Immature natural killer cell (primary cell): ENCODE results near the gene POLD1. TPM values are rescaled to one million over a fixed set of nuclear protein-coding genes. Genes with fewer than 3 reads are reported as not detected.
A peak's percentile ranks its signal among the peaks of the same experiment; 100 is the strongest.

Source experiments
- DNase-seq, 3 donors: peaks; one replicate each; pipeline ENCODE4 v3.0.0; 2022; ENCODE audit warnings: mixed read lengths in 1 of 3
- H3K27ac Mint-ChIP-seq, 6 donors: one replicate each; pipeline ENCODE4 v1.8.0; 2020; ENCODE audit warnings: mixed read lengths in 6 of 6, mild to moderate bottlenecking in 5 of 6, inconsistent platforms in 4 of 6, moderate library complexity in 3 of 6
- H3K27me3 Mint-ChIP-seq, 3 donors: one replicate each; pipeline ENCODE4 v1.8.0; 2020 to 2021; ENCODE audit warnings: low read depth in 3 of 3, mild to moderate bottlenecking in 3 of 3, mixed read lengths in 3 of 3, moderate library complexity in 3 of 3, inconsistent platforms in 1 of 3
- H3K36me3 Mint-ChIP-seq, 3 donors: one replicate each; pipeline ENCODE4 v1.8.0; 2020; ENCODE audit warnings: mixed read lengths in 3 of 3, inconsistent platforms in 2 of 3, mild to moderate bottlenecking in 2 of 3
- H3K4me1 Mint-ChIP-seq, 2 donors: one replicate each; pipeline ENCODE4 v1.8.0; 2020; ENCODE audit warnings: inconsistent platforms in 2 of 2, mild to moderate bottlenecking in 2 of 2, mixed read lengths in 2 of 2, moderate library complexity in 1 of 2
- H3K4me3 Mint-ChIP-seq, 5 donors: one replicate each; pipeline ENCODE4 v1.8.0; 2020; ENCODE audit warnings: mild to moderate bottlenecking in 5 of 5, mixed read lengths in 5 of 5, inconsistent platforms in 3 of 5, moderate library complexity in 3 of 5
- H3K9me3 Mint-ChIP-seq, 6 donors: one replicate each; pipeline ENCODE4 v1.8.0; 2020; ENCODE audit warnings: mild to moderate bottlenecking in 6 of 6, mixed read lengths in 6 of 6, inconsistent platforms in 4 of 6, moderate library complexity in 3 of 6
- polyA plus RNA-seq, 3 donors: library from polyadenylated mRNA; unstranded; fragments of 300-500 nt; fragmentation: Illumina TruSeq; gene quantifications; one replicate each; pipeline ENCODE4 v1.2.3, GENCODE V29; 2021

The POLD1 gene
- polyA plus RNA-seq, 3 donors from 2014 or later = 14.5 to 24.8 (median 22.8) TPM

GRCh38 chr19:50413096-50413495 is 28.9 kb downstream of the POLD1 start:
- Mint-ChIP-seq H3K4me1 (peaks cover 0 to 2% of the 10 kb centered on the region in 2 donors), H3K36me3 (no peaks in the 10 kb centered on the region), H3K27me3 (peaks cover 0 to 2% (median 0%) of the 10 kb centered on the region in 3 donors), H3K27ac (no peak overlapping the region), H3K9me3 (no peaks in the 10 kb centered on the region), H3K4me3 (no peak overlapping the region)
- no peak for DNase-seq

DNA sequence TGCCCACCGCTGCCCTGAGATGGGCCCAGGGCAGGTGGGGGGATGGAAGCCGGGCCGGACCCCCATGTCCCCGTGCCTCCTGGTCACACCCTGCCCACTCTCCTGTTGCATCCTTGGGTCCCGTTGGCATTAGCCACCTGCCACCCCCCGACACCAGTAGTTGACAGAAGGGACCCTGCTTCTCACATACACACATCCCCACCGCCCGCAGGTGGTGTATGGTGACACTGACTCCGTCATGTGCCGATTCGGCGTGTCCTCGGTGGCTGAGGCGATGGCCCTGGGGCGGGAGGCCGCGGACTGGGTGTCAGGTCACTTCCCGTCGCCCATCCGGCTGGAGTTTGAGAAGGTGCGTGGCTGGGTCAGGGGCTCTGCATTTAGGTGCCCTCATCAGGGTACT is 29.4 kb downstream of the POLD1 start:
- no peaks in the 10 kb centered on the region for H3K36me3 Mint-ChIP-seq
- no peak overlapping the region for H3K27ac Mint-ChIP-seq
- peaks cover 0 to 2% (median 0%) of the 10 kb centered on the region in 3 donors for H3K27me3 Mint-ChIP-seq
- no peak for DNase-seq
- H3K9me3 Mint-ChIP-seq = no peaks in the 10 kb centered on the region
- H3K4me1 Mint-ChIP-seq = peaks cover 0 to 2% of the 10 kb centered on the region in 2 donors
- H3K4me3 Mint-ChIP-seq = no peak overlapping the region

DNA sequence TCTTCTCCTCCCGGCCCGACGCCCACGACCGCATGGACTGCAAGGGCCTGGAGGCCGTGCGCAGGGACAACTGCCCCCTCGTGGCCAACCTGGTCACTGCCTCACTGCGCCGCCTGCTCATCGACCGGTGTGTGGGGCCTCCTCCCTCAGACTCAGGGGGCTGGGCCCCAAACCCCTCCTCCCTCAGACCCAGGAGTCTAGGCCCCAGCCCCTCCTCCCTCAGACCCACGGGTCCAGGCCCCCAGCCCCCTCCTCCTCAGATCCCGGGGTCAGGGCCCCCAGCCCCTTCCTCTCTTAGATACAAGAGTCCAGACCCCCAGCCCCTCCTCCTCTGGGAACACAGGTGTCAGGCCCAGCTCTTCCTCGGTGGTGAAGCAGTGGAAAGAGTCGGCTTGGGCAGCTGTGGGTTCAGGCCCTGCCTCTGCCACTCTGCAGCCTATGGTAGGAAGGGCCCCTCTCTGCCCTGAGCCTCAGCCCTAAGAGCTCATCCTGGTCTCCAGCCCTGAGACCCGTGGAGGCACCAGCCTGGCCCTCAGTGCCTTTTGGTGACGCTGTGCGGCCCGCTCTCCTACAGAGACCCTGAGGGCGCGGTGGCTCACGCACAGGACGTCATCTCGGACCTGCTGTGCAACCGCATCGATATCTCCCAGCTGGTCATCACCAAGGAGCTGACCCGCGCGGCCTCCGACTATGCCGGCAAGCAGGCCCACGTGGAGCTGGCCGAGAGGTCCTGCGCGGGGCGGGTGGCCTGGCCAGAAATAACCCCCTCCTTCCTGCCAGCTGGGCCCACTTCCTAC is 30.9 kb downstream of the POLD1 start:
- peak overlapping the region in 1 of 6 donors; percentile 28 for H3K27ac Mint-ChIP-seq
- peak; percentile 58 to 64 (median 62) for DNase-seq
- no peak overlapping the region for H3K4me3 Mint-ChIP-seq
- peaks cover 0 to under 1% (median 0%) of the 10 kb centered on the region in 6 donors for H3K9me3 Mint-ChIP-seq
- H3K4me1 Mint-ChIP-seq = peaks cover 8 to 11% of the 10 kb centered on the region in 2 donors
- H3K36me3 Mint-ChIP-seq = no peaks in the 10 kb centered on the region
- peaks cover 0 to 7% (median 7%) of the 10 kb centered on the region in 3 donors for H3K27me3 Mint-ChIP-seq

- Mint-ChIP-seq H3K4me1 (peaks cover 9 to 14% of the 10 kb centered on the region in 2 donors), H3K36me3 (no peaks in the 10 kb centered on the region), H3K27ac (no peak overlapping the region), H3K9me3 (peaks cover 0 to 1% (median 0%) of the 10 kb centered on the region in 6 donors), H3K4me3 (no peak overlapping the region), H3K27me3 (peaks cover 0 to 12% (median 10%) of the 10 kb centered on the region in 3 donors)
- DNase-seq = no peak
Observed at GRCh38 chr19:50415661-50416033, 31.5 kb downstream of the POLD1 start.

DNA sequence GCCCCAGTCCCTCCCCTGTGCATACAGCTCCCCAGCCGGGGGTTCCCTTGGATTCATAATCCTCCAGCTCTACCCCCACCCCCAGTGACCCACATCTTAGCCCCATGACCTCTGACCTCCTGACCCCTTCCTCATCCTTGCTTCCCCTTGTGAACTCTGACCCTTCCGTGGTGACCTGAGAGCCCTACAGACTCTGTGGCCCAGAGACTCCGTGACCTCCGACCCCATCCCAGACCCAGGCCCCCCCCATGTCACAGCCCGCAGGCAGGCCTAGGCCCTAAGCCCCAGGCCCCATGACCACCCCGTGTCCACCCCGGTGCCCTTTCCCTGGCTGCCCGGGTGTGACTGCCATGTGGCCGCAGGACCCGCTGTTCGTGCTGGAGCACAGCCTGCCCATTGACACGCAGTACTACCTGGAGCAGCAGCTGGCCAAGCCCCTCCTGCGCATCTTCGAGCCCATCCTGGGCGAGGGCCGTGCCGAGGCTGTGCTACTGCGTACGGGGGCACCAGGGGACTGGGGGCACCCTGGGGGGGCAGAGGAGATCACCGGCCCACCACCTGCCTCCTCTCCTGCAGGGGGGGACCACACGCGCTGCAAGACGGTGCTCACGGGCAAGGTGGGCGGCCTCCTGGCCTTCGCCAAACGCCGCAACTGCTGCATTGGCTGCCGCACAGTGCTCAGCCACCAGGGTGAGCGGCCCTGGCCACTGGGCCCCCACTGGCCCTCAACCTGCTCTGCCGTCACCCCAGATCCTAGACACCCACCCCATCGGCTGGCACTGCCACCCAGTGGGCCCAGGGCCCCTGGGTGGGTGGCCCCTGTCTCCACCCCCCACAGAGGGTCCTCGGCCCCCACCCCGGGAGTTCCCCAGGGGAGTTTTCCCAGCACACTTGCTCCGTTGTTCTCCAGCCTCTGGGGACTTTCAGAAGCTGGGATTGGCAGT is 32.2 kb downstream of the POLD1 start:
- Mint-ChIP-seq H3K27ac (no peak overlapping the region), H3K4me1 (peaks cover 9 to 14% of the 10 kb centered on the region in 2 donors), H3K27me3 (peaks cover 0 to 17% (median 11%) of the 10 kb centered on the region in 3 donors), H3K4me3 (no peak overlapping the region), H3K36me3 (no peaks in the 10 kb centered on the region), H3K9me3 (peaks cover 0 to 1% (median 0%) of the 10 kb centered on the region in 6 donors)
- DNase-seq = no peak

DNA sequence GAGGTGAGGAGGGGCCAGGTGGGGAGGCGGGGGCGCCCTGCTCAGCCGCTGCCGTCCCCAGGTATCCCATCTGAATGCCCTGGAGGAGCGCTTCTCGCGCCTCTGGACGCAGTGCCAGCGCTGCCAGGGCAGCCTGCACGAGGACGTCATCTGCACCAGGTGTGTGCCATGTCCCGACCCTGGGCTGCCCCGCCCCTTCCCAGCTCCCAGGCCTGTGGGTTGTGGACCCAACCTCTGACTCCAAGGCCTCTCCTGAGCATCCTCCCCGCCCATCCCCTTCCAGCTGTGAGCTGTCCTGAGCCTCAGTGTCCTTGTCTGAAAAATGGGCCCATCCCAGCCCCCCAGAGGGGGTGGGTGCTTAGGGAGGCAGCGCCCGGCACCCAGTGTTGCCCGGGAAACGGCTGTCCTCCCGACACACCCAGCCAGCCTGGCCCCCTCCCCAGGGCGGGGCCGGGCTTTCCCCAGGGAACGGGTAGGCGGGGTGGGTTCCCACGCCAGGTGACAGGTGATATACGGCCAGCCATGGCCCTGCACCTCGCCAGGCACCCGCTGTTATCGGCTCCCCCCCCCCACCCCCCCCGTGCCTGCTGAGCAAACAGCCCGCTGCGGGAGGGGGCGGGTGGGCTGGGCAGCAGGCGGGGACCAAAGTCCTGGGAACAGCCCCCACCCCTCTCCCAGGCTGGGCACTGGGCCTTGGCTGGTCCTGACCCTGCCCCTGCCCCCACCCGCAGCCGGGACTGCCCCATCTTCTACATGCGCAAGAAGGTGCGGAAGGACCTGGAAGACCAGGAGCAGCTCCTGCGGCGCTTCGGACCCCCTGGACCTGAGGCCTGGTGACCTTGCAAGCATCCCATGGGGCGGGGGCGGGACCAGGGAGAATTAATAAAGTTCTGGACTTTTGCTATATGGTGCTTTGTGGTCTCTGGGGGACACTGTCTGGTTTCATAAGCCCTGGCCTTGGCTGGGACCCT is 33.2 kb downstream of the POLD1 start:
- Mint-ChIP-seq H3K27ac (no peak overlapping the region), H3K4me1 (peaks cover 9 to 14% of the 10 kb centered on the region in 2 donors), H3K36me3 (no peaks in the 10 kb centered on the region), H3K27me3 (peaks cover 0 to 17% (median 11%) of the 10 kb centered on the region in 3 donors), H3K9me3 (peaks cover 0 to 1% (median 0%) of the 10 kb centered on the region in 6 donors), H3K4me3 (no peak overlapping the region)
- DNase-seq = no peak

GRCh38 chr19:50418176-50419021 is 34.3 kb downstream of the POLD1 start, which contains the start of gene SPIB:
Gene SPIB, plus strand, starts transcription at chr19:50418938. Its CDS starts 25 bp downstream, at chr19:50418963.
- DNase-seq = no peak
- Mint-ChIP-seq H3K9me3 (peaks cover 0 to 1% (median 0%) of the 10 kb centered on the region in 6 donors), H3K27me3 (peaks cover 0 to 17% (median 10%) of the 10 kb centered on the region in 3 donors), H3K4me3 (peak within 1 kb of the TSS in 2 of 5 donors; percentile 3 to 9), H3K36me3 (no peaks in the 10 kb centered on the region), H3K4me1 (peaks cover 9 to 14% of the 10 kb centered on the region in 2 donors), H3K27ac (peak within 1 kb of the TSS in 1 of 6 donors; percentile 78)

DNA sequence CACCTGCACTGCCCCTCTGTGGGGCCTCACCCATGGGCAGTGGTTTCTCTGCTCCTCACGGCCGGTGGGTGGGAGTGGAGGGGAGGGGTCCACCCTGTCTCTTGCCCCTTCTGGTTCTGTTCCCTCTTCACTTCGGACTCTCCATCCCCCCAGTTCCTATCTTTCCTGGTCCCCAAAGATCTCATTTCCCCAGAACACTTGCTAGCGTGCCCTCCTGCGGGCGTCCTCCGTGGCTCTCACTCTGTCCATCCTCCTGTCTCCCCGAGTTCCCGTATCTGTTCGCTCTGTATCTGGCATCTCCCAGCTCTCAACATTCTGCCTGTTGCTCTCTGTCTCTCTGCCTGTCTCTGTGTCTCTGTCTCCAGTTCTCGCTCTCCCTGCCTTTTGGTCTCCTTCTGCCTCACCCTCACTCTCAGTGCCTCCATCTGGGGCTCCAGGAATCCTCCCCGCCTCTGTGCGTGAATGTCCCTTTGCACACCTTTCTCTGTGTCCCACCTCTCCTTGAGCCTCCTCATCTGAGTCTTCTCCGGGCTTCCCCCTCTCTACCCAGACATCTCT is 35.0 kb downstream of the POLD1 start:
- Mint-ChIP-seq H3K9me3 (peaks cover 0 to 1% (median 0%) of the 10 kb centered on the region in 6 donors), H3K27me3 (peaks cover 1 to 17% (median 10%) of the 10 kb centered on the region in 3 donors), H3K4me1 (peaks cover 9 to 14% of the 10 kb centered on the region in 2 donors), H3K27ac (peak overlapping the region in 1 of 6 donors; percentile 78), H3K36me3 (no peaks in the 10 kb centered on the region), H3K4me3 (peak overlapping the region in 2 of 5 donors; percentile 3 to 9)
- no peak for DNase-seq

- peaks cover 1 to 17% (median 10%) of the 10 kb centered on the region in 3 donors for H3K27me3 Mint-ChIP-seq
- H3K4me1 Mint-ChIP-seq = peaks cover 9 to 14% of the 10 kb centered on the region in 2 donors
- H3K4me3 Mint-ChIP-seq = peak overlapping the region in 1 of 5 donors; percentile 3
- peaks cover 0 to 1% (median 0%) of the 10 kb centered on the region in 6 donors for H3K9me3 Mint-ChIP-seq
- no peak overlapping the region for H3K27ac Mint-ChIP-seq
- no peaks in the 10 kb centered on the region for H3K36me3 Mint-ChIP-seq
- no peak for DNase-seq
Observed at GRCh38 chr19:50419580-50420035, 35.5 kb downstream of the POLD1 start.

DNA sequence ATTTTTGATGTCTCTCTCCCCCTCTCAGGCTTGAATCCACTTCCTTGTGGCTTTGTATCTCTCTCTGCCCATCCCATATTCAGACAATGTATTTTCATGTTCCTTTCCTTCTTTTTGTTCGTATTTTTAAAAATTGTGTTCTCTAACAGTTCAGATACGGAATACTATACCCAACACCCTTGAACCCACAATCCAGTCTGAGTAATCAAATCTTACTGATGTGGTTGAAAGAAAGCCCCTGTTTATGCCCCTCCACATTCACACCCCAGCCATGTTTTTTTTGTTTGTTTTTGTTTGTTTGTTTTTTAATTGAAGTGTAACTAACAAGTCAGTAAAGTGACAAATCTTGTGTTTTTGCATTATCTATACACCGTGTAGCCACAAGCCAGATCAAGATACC is 36.0 kb downstream of the POLD1 start:
- no peak for DNase-seq
- H3K4me1 Mint-ChIP-seq = peaks cover 7 to 14% of the 10 kb centered on the region in 2 donors

GRCh38 chr19:50420808-50421207 is 36.7 kb downstream of the POLD1 start:
- no peaks in the 10 kb centered on the region for H3K36me3 Mint-ChIP-seq
- peaks cover 0 to 1% (median 0%) of the 10 kb centered on the region in 6 donors for H3K9me3 Mint-ChIP-seq
- peaks cover 7 to 14% of the 10 kb centered on the region in 2 donors for H3K4me1 Mint-ChIP-seq
- peaks cover 1 to 17% (median 10%) of the 10 kb centered on the region in 3 donors for H3K27me3 Mint-ChIP-seq
- DNase-seq = no peak
- no peak overlapping the region for H3K4me3 Mint-ChIP-seq
- no peak overlapping the region for H3K27ac Mint-ChIP-seq

More for the DNA sequence above, 36.0 kb downstream of the POLD1 start:
- H3K4me3 Mint-ChIP-seq = no peak overlapping the region
- no peaks in the 10 kb centered on the region for H3K36me3 Mint-ChIP-seq
- H3K9me3 Mint-ChIP-seq = peaks cover 0 to 1% (median 0%) of the 10 kb centered on the region in 6 donors
- peaks cover 1 to 17% (median 10%) of the 10 kb centered on the region in 3 donors for H3K27me3 Mint-ChIP-seq
- H3K27ac Mint-ChIP-seq = no peak overlapping the region
